Skin epidermis (tissue), 12 donors: ENCODE data around the gene HOXC13.

Source experiments
- H3K27ac ChIP-seq, 21 experiments: fragments of 200-600 bp; sonication (generic) in 11 of 21; one replicate each; pipeline ENCODE4 v1.5.0; 2020; ENCODE audit warnings: mild to moderate bottlenecking in 3 of 21, inconsistent platforms in 2 of 21, moderate library complexity in 2 of 21
- H3K4me3 ChIP-seq, 7 experiments: fragments of 200-600 bp; sonication (generic) in 2 of 7; one replicate each; pipeline ENCODE4 v1.5.0; 2020; ENCODE audit warnings: inconsistent platforms in 2 of 7, mild to moderate bottlenecking in 2 of 7, moderate library complexity in 1 of 7

Gene HOXC13

DNA sequence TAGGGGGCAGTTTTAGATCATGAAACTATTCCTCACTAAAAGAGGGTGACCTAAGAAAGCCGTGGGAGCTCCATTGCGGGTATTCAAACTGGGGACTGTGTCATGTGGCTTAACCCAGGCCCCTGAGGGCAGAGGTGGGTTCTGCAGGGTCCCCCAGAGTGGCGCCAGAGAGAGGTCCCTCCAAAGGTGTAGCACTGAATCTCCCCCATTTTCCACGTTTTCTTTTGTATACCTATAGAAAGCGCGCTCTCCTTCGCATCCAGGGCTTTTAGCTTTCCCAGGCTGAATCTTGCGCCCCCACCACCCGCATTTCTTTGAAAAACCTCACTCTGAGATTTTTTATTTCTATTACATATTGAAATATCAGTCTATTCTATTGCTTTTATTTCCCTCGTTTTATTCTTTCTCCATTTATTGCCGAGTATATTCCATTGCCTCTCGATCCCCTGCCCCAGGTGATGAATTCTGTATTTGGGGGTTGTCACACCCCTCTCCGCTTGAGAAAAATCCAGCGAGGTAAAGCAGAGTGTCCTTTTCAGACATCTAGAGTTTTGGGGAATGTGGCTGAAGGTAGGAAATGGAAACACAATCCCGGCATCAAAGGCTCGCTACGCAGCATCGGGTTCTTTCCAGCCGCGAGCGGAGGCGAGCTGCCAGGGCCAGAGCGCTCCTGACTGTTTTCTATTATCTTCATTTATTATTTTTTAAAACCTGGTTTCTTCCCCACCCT, 870 bp upstream of the HOXC13 start:
- Histone ChIP-seq H3K27ac (no peak overlapping the region), H3K4me3 (peak overlapping the region; percentile 20 to 58 (median 39))

DNA sequence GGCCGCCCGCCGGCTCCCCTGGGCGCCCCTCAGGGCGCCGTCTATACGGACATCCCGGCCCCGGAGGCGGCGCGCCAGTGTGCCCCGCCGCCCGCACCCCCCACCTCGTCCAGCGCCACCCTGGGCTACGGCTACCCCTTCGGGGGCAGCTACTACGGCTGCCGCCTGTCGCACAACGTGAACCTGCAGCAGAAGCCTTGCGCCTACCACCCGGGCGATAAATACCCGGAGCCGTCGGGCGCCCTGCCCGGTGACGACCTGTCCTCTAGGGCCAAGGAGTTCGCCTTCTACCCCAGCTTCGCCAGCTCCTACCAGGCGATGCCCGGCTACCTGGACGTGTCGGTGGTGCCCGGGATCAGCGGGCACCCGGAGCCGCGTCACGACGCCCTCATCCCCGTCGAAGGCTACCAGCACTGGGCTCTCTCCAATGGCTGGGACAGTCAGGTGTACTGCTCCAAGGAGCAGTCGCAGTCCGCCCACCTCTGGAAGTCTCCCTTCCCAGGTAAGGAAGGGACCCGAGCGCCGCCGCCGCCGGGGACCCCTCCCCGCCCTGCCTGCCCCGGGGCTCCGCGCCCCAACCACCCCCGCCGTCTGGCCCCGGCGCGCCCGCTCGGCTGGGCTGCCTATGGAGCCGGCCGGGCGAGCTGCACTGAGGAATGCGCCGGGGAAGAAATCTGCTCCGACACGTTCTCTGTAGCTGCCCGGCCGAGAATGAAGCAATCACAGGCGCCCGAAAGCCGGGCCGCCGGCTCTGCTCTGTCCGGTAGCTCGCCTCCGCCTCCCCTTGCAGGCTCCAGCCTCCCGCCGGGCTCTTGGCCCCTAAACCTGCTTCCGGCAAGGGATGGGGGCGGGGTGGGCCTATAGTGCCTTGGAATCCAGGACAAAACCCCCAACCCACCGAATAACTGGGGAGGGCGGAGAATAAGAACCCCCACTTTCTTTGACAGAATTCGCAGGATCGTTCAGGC, 794 bp downstream of the HOXC13 start:
- Histone ChIP-seq H3K4me3 (peak overlapping the region; percentile 33 to 58 (median 40)), H3K27ac (peak overlapping the region in 19 of 21 experiments; percentile 47 to 89 (median 72))

GRCh38 chr12:53940443-53941014, 1.9 kb downstream of the HOXC13 start:
- H3K27ac ChIP-seq = peak overlapping the region in 8 of 21 experiments; percentile 36 to 87 (median 73)
- peak overlapping the region; percentile 33 to 58 (median 40) for H3K4me3 ChIP-seq

DNA sequence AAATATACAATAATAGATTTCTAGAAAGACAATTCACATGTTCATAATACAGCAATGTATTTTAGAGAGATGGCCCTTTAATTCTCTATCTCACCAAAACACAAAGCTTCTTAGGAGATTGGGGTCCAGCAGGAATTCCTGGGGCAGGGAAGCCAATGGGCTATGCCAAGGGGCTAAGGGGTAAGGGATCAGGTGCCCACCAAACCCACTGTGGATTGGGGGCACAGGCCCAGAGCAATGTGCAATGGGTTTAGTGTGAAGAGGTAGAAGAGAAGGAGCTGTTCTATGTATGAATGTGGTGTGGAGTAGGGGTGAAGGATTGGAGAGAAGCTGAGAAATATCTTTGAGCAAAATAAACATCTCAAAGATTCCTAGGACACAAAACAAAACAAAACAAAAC, 2.6 kb downstream of the HOXC13 start:
- Histone ChIP-seq H3K27ac (peak overlapping the region in 1 of 21 experiments; percentile 42), H3K4me3 (peak overlapping the region in 1 of 7 experiments; percentile 39)

DNA sequence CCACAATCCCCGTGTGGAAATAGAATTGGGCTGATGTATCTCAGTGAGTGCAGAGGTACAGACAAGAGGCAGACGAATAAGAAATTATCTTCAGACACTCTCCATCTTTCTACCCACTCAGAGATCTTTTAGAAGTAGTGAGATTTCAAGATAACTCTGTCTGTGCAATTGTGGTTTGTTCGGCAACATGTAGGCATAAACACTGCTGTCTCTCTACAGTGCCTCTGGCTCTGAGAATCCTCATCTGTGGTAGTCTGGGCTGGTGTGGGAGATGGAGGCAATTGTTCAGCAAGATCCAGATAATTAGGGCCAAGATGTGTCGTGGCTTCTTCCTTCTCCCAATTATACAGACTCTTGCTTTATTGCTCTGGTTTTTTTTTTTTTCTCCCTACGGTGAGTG, 3.1 kb downstream of the HOXC13 start:
- Histone ChIP-seq H3K27ac (no peak overlapping the region), H3K4me3 (peak overlapping the region in 1 of 7 experiments; percentile 39)

DNA sequence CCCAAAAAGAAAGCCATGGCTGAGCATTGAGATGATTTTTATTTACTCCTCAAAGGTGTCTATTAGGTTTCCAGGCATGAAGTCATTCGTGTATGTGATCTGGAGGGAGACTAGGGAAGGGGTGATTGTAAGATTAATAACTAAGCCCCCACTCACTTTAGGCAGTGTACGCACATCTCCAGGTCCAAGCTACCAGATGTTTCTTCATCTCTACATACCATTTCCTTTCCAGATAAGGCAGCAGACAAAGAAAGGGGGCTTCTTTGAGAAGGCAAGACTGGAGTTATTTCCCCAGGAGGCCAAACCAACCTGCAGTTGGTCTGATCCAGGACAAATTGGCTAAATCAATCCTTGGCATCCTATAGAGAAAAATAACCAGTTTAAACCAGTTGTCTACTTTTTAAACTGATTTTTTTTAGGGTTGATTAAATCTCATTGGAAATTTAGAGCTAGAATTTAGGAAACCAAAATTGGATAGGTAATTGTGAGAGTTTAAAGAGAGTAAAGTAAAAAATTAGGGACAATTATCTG, 3.9 kb downstream of the HOXC13 start:
- H3K4me3 ChIP-seq = no peak overlapping the region

DNA sequence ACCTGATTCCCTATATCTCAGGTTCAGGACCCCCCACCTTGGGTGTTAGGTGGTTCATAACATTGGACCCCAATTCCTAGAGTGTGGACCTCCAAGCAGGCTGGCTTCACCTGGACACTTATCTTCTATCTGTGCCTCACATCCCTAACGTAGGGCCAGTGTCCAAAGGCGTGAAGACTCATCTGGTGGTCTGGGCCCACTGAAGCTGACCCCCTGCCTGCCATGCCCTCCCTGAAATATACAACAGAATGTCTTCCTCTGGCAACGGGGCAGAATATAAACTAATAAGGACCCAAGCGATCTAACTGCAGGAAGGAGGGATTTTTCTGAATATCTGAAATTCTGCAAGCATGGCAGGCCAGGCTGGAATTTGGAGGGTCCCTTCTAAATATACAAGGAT, 5.6 kb downstream of the HOXC13 start:
- Histone ChIP-seq H3K4me3 (no peak overlapping the region), H3K27ac (no peak overlapping the region)

More for the DNA sequence above, 3.9 kb downstream of the HOXC13 start:
- H3K27ac ChIP-seq = no peak overlapping the region

DNA sequence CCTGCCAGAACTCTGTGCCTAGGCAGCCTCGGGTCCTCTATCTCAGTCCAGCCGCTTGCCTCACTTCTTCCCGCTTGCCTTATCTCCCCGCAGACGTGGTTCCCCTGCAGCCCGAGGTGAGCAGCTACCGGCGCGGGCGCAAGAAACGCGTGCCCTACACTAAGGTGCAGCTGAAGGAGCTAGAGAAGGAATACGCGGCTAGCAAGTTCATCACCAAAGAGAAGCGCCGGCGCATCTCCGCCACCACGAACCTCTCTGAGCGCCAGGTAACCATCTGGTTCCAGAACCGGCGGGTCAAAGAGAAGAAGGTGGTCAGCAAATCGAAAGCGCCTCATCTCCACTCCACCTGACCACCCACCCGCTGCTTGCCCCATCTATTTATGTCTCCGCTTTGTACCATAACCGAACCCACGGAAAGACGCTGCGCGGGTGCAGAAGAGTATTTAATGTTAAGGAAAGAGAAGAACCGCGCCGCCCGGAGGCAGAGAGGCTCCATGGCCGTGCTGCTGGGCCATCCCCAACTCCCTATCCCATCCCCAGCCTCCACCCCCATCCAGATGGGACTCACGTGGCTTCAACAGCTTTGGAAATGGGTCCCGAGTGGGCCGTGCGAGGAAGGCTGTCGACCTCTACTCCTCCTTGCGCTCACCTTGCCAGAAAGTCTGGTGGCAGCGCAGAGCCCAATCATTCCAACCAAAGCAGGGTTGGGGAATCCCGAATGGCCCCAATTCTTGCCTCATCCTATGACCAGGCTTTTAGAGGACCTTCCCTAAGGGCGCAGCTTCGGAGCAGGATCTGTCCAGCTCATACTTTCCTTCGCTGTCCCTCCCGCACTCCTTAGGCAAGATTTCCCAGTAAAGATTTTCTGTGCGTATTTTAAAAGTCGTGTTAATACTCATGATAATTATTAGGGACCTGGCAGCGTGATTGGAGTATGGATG, 6.5 kb downstream of the HOXC13 start:
- H3K4me3 ChIP-seq = no peak overlapping the region
- H3K27ac ChIP-seq = no peak overlapping the region

GRCh38 chr12:53947743-53948142, 9.1 kb downstream of the HOXC13 start:
- no peak overlapping the region for H3K4me3 ChIP-seq

GRCh38 chr12:53948650-53949593, 10.3 kb downstream of the HOXC13 start:
- Histone ChIP-seq H3K4me3 (no peak overlapping the region), H3K27ac (no peak overlapping the region)

More at GRCh38 chr12:53947743-53948142, 9.1 kb downstream of the HOXC13 start:
- H3K27ac ChIP-seq = no peak overlapping the region

DNA sequence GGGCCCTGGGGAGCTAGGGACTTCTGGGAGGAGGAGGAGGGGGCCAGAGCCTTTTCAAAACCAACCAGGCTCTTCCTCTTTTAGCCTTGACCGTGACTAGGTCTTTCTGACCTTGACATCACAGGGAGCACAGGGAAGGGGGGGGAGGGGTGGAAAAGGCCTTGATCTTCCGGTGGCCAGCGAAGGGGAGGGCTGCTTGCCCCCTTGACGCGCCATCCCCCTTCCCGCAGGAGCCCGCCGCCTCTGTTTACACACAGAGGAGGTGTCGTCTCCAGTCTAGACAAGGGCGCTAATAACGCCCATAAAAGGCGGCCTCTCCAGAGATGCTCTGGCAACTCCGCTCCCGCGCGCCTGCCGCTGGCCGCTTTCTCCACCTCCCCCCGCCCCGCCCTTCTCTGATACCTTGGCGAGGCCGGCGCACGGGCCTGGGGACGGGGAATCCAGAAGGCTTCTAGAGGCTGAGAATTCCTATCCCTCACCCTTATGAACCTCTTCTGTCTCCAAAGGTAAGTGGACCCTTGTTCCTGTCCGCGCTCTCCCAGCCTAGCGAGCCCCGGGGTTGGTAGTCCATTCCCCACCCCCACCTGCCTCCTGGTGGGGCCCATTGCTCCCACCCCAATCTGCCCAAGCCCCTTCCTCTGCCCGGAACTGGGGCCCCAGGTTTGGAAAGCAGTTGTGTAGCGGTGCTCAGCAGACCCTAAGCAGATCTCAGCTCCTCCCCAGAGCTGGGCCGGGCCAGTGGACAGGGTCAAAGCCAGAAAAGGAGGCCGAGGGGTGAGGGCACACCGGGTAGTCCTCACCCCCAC, 11.2 kb downstream of the HOXC13 start:
- H3K4me3 ChIP-seq = no peak overlapping the region
- no peak overlapping the region for H3K27ac ChIP-seq

DNA sequence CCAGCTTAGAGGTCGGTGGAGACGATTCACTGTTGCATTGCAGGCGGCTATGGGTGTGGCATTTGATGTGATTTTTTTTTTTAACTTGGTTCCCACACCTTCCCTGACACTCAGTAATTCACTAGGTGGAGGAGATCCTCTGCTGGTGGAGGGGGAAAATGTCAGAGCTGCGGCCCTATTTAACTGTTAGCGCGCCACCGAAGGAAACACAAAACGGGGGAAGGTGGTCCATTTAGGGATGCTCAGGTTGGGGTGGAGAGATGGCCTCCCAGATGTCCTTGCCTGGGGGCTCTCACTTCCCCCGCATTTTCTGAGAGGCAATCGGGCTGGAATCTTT, 11.8 kb downstream of the HOXC13 start:
- Histone ChIP-seq H3K4me3 (peak overlapping the region in 1 of 7 experiments; percentile 1), H3K27ac (no peak overlapping the region)

GRCh38 chr12:53950789-53951576, 12.4 kb downstream of the HOXC13 start:
- no peak overlapping the region for H3K27ac ChIP-seq
- peak overlapping the region in 1 of 7 experiments; percentile 1 for H3K4me3 ChIP-seq

DNA sequence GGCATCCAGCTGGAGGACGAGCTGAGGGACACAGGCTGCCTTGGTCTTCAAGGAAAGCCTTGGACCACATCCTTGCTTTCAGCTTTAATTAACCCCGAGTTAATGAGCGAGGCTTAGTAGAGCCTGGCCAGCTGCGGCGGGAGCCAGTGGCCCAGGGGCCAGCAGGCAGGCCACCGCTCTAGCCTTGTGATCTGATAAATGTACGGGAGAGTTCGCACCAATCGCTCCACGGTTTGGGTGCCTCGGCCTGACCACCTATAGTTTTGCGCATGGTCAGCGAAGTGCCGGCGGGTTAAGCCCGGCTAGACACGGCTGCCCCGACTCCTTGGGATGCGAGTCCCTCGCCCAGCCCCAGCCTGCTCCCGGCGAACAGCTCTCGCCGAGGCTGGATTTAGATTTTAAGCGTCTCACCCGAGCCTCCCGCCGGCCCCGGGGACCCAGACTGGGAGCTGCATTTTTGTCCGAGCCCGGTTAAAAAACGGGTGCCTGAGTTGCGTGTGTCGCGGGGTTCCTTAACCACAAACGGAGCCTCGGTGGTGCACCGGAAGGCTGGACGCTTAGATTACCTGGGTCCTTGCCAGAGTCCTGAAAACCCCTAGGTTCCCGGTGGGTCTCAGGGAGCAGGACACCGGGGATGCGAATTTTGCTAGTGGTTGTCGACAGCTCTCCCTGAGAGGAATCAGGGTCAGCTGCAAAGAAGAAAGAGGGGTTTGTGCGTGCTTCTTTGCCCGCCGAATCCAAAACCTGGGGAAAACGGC, 13.1 kb downstream of the HOXC13 start:
- Histone ChIP-seq H3K27ac (no peak overlapping the region), H3K4me3 (no peak overlapping the region)

- H3K27ac ChIP-seq = no peak overlapping the region
Measured at GRCh38 chr12:53952335-53952694, 13.7 kb downstream of the HOXC13 start.

More at GRCh38 chr12:53952335-53952694, 13.7 kb downstream of the HOXC13 start:
- H3K4me3 ChIP-seq = no peak overlapping the region
